ENCODE results near the gene KCNMB3. TPM values are rescaled to one million over a fixed set of nuclear protein-coding genes. Genes with fewer than 3 reads are reported as not detected.

The KCNMB3 gene, protein sequence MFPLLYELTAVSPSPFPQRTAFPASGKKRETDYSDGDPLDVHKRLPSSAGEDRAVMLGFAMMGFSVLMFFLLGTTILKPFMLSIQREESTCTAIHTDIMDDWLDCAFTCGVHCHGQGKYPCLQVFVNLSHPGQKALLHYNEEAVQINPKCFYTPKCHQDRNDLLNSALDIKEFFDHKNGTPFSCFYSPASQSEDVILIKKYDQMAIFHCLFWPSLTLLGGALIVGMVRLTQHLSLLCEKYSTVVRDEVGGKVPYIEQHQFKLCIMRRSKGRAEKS
- total RNA-seq = 0.34 and 0.89 TPM in 2 replicates

DNA sequence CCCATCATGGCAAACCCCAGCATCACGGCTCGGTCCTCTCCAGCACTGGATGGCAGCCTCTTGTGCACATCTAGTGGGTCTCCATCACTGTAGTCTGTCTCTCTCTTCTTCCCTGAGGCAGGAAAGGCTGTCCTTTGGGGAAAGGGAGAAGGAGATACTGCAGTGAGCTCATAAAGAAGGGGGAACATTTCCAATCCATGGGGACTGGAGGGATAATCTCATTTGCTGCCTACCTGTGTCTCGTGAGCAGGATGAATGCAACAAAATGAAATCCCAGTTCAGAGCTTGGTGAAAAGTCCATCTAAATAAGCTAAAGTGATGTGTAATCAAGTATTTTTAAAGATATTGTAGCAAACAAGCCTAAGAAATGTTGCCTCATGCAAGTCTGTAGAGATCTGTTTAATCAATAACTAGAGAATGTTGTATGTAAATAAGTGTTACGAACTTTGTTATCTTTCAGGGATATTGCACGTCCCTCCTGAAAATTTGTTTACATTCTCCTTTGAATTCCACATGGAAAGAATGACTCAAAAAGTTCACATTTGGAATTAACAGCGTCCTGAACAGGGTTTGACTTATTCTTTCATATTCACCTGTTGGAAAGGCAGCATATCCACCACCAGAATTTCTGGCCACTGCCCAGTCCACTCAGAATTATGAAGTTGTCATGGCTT is at the start of gene KCNMB3:
Gene KCNMB3 (minus strand): TSS at position 312 of the 674 bp plus-strand sequence. CDS start 124 bp downstream, at position 188.

Other genes starting within 250 kb of the KCNMB3 start
- gene ZMAT3, start 179.3 kb downstream of the KCNMB3 start, total RNA-seq = 4.3 and 5.0 TPM in 2 replicates
- 8.8 and 11.1 TPM in 2 replicates for gene PIK3CA, start 102.8 kb downstream of the KCNMB3 start, total RNA-seq
- gene ZNF639, start 71.9 kb upstream of the KCNMB3 start, total RNA-seq = 34.6 and 35.1 TPM in 2 replicates
- 22.4 and 27.7 TPM in 2 replicates for gene MFN1, start 96.6 kb upstream of the KCNMB3 start, total RNA-seq
- 56.0 and 58.3 TPM in 2 replicates for gene GNB4, start 200.4 kb upstream of the KCNMB3 start, total RNA-seq

Measured in bronchus fibroblast of lung (primary cell).